ENCODE measurements around the gene CYP24A1.

The CYP24A1 gene

DNA sequence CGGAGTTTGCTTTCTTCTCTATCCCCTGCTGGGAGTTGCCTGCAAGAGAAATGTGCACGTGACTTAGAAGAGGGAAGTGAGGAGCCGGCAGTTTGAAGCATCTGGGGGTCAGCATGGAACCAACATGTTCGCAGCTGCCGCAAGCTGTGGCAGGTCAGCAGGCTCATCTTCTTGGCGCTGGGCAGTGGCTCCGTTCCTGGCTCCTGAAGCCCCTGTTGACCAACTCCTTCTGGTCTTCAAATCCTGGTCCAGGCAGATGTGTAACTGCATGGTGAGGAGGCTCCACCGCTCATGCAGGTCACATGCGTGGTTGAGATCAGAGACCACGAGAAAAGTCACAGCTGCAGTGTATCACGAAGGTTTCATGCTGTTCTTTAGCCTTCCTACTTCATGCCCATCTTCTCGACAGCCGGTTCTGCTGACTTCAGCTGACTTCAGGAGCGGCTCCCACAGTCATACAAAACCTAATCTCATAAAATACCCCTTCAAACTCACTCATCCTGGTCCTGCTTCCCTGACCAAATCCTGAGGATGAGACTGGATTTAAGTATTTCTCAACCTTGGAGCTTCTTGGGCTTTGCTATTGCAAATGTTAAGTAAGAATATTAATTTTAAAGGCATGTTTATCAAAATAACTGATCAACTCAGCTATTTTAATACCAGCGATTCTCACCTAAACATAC lies 58.5 kb downstream of the CYP24A1 start:
- TF ChIP-seq FOXP2 (optimal IDR thresholded peaks at IDR 0.05; ENCODE audit: borderline replicate concordance, extremely low read depth, extremely low read length, insufficient read depth) (no peak), POLR2AphosphoS5 (IDR thresholded peaks at IDR 0.05; ENCODE audit: low read depth, low read length) (no peak), SIN3A (IDR thresholded peaks at IDR 0.05; ENCODE audit: borderline replicate concordance, insufficient read depth, low read length) (no peak), TAF1 (IDR thresholded peaks at IDR 0.05; ENCODE audit: borderline replicate concordance, insufficient read depth, low read length) (no peak)
- TF ChIP-seq, protein P1, sequence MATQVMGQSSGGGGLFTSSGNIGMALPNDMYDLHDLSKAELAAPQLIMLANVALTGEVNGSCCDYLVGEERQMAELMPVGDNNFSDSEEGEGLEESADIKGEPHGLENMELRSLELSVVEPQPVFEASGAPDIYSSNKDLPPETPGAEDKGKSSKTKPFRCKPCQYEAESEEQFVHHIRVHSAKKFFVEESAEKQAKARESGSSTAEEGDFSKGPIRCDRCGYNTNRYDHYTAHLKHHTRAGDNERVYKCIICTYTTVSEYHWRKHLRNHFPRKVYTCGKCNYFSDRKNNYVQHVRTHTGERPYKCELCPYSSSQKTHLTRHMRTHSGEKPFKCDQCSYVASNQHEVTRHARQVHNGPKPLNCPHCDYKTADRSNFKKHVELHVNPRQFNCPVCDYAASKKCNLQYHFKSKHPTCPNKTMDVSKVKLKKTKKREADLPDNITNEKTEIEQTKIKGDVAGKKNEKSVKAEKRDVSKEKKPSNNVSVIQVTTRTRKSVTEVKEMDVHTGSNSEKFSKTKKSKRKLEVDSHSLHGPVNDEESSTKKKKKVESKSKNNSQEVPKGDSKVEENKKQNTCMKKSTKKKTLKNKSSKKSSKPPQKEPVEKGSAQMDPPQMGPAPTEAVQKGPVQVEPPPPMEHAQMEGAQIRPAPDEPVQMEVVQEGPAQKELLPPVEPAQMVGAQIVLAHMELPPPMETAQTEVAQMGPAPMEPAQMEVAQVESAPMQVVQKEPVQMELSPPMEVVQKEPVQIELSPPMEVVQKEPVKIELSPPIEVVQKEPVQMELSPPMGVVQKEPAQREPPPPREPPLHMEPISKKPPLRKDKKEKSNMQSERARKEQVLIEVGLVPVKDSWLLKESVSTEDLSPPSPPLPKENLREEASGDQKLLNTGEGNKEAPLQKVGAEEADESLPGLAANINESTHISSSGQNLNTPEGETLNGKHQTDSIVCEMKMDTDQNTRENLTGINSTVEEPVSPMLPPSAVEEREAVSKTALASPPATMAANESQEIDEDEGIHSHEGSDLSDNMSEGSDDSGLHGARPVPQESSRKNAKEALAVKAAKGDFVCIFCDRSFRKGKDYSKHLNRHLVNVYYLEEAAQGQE (IDR thresholded peaks at IDR 0.05; ENCODE audit: insufficient read depth in 1 of 2, low read depth in 2 of 2, low read length in 2 of 2): no peak

DNA sequence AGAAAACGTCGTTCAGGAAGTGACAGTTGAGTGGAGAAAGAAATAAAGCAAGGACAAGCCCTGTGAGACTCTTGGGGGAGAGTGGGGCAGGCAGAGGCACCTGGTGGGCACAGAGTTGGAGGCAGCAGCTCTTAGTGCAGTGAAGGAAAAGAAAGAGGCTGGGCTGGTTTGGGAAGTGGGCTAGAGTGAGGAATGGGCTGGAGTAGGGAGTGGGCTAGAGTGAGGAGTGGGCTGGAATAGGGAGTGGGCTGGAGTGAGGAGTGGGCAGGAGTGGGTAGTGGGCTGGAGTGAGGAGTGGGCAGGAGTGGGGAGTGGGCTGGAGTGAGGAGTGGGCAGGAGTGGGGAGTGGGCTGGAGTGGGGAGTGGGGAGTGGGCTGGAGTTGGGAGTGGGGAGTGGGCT lies 59.7 kb downstream of the CYP24A1 start:
- no peak for TF ChIP-seq SIN3A (IDR thresholded peaks at IDR 0.05; ENCODE audit: borderline replicate concordance, insufficient read depth, low read length)
- no peak for TF ChIP-seq TAF1 (IDR thresholded peaks at IDR 0.05; ENCODE audit: borderline replicate concordance, insufficient read depth, low read length)
- TF ChIP-seq POLR2AphosphoS5 (IDR thresholded peaks at IDR 0.05; ENCODE audit: low read depth, low read length): no peak
- TF ChIP-seq FOXP2 (optimal IDR thresholded peaks at IDR 0.05; ENCODE audit: borderline replicate concordance, extremely low read depth, extremely low read length, insufficient read depth): no peak
- TF ChIP-seq, protein P1 (IDR thresholded peaks at IDR 0.05; ENCODE audit: insufficient read depth in 1 of 2, low read depth in 2 of 2, low read length in 2 of 2): no peak

DNA sequence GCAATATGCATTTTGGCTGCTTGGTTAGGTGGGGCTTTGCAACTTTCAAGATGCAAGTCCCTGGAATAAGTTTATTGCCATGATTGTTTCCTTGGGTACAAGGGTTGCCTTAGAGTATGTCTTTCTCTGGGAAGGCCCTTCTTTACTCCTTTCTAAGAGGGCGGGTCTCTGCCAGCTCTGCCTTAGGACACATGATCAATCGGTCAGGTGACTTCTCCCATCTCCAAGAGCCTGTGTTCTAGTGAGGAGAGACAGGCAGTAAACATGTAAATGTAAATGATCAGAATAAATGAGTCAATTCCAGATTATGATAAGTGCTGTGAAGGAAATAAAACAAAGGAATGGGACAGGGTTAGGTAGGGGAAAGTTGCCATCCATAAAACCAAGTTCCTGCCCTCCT lies 60.2 kb downstream of the CYP24A1 start:
- TF ChIP-seq POLR2AphosphoS5 (IDR thresholded peaks at IDR 0.05; ENCODE audit: low read depth, low read length): no peak
- no peak for TF ChIP-seq SIN3A (IDR thresholded peaks at IDR 0.05; ENCODE audit: borderline replicate concordance, insufficient read depth, low read length)
- no peak for TF ChIP-seq TAF1 (IDR thresholded peaks at IDR 0.05; ENCODE audit: borderline replicate concordance, insufficient read depth, low read length)
- no peak for TF ChIP-seq FOXP2 (optimal IDR thresholded peaks at IDR 0.05; ENCODE audit: borderline replicate concordance, extremely low read depth, extremely low read length, insufficient read depth)
- TF ChIP-seq, protein P1 (IDR thresholded peaks at IDR 0.05; ENCODE audit: insufficient read depth in 1 of 2, low read depth in 2 of 2, low read length in 2 of 2): no peak

DNA sequence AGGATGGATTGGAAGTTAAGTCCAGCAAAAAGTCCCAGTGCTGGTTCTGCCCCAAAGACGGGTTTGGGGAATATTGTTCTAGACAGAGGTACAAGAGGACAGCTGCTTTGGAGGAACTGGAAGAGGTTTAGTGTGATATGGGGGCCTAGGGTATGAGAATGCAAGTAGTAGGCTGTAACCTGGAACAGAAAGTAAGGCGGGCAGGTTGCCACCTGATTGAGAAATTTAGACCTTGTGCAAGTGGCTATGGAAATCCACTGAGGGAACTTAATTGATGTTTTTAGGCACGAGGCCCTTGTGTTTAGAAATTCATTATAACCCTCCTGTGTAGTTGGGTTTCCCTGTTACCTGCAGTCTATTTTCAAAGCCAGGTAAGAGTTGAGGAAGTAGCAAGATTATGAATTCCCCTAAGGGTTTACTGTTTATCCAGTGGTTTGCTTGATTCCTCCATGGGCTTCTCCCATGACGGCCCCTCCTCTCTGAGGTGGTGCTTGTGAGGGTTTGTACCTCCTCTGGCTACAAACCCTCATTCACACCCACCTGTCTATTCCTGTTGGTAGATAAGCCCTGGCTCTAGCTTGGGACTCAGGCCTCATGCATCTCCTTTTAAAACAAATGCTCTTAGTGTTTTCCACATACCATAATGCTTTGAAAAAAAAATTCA lies 61.4 kb downstream of the CYP24A1 start:
- TF ChIP-seq FOXP2 (optimal IDR thresholded peaks at IDR 0.05; ENCODE audit: borderline replicate concordance, extremely low read depth, extremely low read length, insufficient read depth): no peak
- no peak for TF ChIP-seq POLR2AphosphoS5 (IDR thresholded peaks at IDR 0.05; ENCODE audit: low read depth, low read length)
- TF ChIP-seq TAF1 (IDR thresholded peaks at IDR 0.05; ENCODE audit: borderline replicate concordance, insufficient read depth, low read length): no peak
- no peak for TF ChIP-seq SIN3A (IDR thresholded peaks at IDR 0.05; ENCODE audit: borderline replicate concordance, insufficient read depth, low read length)

DNA sequence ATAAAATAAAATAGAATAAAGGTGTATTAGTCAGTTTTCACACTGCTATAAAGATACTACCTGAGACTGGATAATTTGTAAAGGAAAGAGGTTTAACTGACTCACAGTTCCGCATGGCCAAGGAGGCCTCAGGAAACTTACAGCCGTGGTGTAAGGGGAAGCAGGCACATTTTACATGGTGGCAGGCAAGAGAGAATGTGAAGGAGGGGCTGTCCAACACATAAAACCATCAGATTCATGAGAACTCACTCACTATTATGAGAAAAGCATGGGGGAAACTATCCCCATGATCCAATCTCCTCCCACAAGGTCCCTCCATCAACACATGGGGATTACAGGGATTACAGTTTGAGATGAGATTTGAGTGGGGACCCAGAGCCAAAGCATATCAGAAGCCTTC lies 62.3 kb downstream of the CYP24A1 start:
- TF ChIP-seq POLR2AphosphoS5 (IDR thresholded peaks at IDR 0.05; ENCODE audit: low read depth, low read length) (no peak), SIN3A (IDR thresholded peaks at IDR 0.05; ENCODE audit: borderline replicate concordance, insufficient read depth, low read length) (no peak), FOXP2 (optimal IDR thresholded peaks at IDR 0.05; ENCODE audit: borderline replicate concordance, extremely low read depth, extremely low read length, insufficient read depth) (no peak), TAF1 (IDR thresholded peaks at IDR 0.05; ENCODE audit: borderline replicate concordance, insufficient read depth, low read length) (no peak)
- TF ChIP-seq, protein P1 (IDR thresholded peaks at IDR 0.05; ENCODE audit: insufficient read depth in 1 of 2, low read depth in 2 of 2, low read length in 2 of 2): no peak

Data from PFSK-1 (cell line).